ENCODE results near the gene HNRNPUL2.
"Not testable (repeated sequence)": the region's sequence is repeated elsewhere in the genome, so short reads cannot be mapped to it uniquely, and the experiment has no call there.

Gene HNRNPUL2

DNA sequence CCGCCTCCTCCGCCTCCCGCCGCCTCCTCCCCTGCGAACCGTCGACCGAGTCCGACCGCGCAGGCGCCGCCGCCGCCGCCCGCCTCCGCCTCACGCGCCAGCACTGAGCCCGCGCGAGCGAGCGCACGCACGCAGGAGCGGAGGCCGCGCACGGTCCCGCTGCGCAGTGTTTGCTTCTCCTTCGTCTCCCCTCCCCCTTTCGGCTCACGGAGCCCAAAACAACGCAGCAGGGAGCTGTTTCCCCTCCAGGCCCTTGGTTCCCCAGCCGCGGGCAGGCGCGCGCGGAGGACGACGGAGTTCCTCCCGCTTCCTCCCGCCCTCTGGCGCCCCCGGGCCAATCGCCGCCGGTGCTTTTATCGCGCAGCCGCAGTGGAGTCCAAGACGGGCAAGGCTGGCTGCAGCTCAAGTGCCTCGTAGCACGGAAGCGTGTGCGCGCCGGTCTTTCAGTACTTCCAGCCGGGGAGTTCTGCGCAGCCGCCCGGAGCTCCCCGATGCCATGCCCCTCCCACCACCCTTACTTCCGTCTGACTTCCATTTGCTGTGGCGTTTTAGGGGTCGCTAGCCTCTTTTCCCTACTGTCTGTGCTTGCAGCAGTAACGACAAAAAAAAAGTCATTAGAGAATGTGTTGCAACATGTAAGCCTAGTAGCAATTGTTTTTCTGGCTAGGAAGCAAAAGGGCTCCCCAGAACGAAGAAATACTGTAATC is at the start of gene HNRNPUL2:
Gene HNRNPUL2 (minus strand): TSS at position 293 of the 707 bp plus-strand sequence. CDS start 301 bp downstream, outside the sequence.
- Histone ChIP-seq H2AFZ (ENCODE audit: low read length, unreplicated experiment) (peak within 1 kb of the TSS; percentile 98), H3K27ac (ENCODE audit: low read depth, low read length) (peak within 1 kb of the TSS; percentile 90), H3K79me2 (ENCODE audit: control insufficient read depth, insufficient read depth, low read length, unreplicated experiment) (peaks cover 70% of the 10 kb centered on the region), H3K4me3 (ENCODE audit: low read depth, low read length) (peak within 1 kb of the TSS; percentile 99), H3K27me3 (ENCODE audit: insufficient read depth, low read length) (no peaks in the 10 kb centered on the region), H3K36me3 (ENCODE audit: insufficient read depth, low read length) (peaks cover 35% of the 10 kb centered on the region), H3K4me1 (ENCODE audit: control insufficient read depth, insufficient read depth, low read length, unreplicated experiment) (peaks cover 20% of the 10 kb centered on the region)

DNA sequence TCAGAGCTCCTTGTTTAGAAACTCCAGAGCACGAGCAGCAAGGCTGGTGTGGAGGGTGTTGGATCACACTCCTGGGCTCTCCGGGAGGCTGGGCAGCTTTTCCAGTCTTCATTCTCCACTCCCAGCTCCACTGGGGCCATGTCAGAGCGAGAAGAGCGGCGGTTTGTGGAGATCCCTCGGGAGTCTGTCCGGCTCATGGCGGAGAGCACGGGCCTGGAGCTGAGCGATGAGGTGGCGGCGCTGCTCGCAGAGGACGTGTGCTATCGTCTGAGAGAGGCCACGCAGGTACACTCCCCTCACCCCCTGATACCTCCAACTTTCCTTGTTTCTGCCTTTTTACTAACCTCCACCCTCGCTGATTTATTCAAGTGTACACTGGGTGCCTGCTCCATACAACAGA is 48.4 kb upstream of the HNRNPUL2 start:
- Histone ChIP-seq H3K27ac (ENCODE audit: low read depth, low read length) (no peak overlapping the region), H3K4me3 (ENCODE audit: low read depth, low read length) (no peak overlapping the region), H3K4me1 (ENCODE audit: control insufficient read depth, insufficient read depth, low read length, unreplicated experiment) (peaks cover under 1% of the 10 kb centered on the region), H2AFZ (ENCODE audit: low read length, unreplicated experiment) (no peak overlapping the region), H3K36me3 (ENCODE audit: insufficient read depth, low read length) (no peaks in the 10 kb centered on the region), H3K79me2 (ENCODE audit: control insufficient read depth, insufficient read depth, low read length, unreplicated experiment) (peaks cover 8% of the 10 kb centered on the region), H3K27me3 (ENCODE audit: insufficient read depth, low read length) (no peaks in the 10 kb centered on the region)

DNA sequence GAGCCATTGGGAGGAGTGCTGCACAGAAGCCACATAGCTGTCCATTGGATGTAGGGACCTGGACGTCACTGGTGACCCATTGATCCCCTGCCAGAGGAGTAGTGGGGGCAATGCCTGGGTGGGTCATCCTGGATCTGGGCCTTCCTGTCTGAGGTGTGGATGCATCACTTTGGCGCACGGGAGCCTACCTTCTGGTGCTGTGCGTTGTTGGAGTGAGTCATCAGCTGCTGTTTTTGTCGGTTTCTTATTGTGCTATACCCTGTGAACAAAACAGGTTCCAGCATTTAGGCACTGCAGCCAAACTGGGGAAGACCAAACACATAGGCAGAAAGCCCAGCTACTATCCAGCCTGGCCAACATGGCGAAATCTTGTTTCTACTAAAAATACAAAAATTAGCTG is 47.1 kb upstream of the HNRNPUL2 start:
- Histone ChIP-seq H3K79me2 (ENCODE audit: control insufficient read depth, insufficient read depth, low read length, unreplicated experiment) (peaks cover 8% of the 10 kb centered on the region), H3K36me3 (ENCODE audit: insufficient read depth, low read length) (no peaks in the 10 kb centered on the region), H3K27ac (ENCODE audit: low read depth, low read length) (no peak overlapping the region), H3K27me3 (ENCODE audit: insufficient read depth, low read length) (no peaks in the 10 kb centered on the region), H3K4me3 (ENCODE audit: low read depth, low read length) (no peak overlapping the region), H2AFZ (ENCODE audit: low read length, unreplicated experiment) (no peak overlapping the region), H3K4me1 (ENCODE audit: control insufficient read depth, insufficient read depth, low read length, unreplicated experiment) (peaks cover 5% of the 10 kb centered on the region)

DNA sequence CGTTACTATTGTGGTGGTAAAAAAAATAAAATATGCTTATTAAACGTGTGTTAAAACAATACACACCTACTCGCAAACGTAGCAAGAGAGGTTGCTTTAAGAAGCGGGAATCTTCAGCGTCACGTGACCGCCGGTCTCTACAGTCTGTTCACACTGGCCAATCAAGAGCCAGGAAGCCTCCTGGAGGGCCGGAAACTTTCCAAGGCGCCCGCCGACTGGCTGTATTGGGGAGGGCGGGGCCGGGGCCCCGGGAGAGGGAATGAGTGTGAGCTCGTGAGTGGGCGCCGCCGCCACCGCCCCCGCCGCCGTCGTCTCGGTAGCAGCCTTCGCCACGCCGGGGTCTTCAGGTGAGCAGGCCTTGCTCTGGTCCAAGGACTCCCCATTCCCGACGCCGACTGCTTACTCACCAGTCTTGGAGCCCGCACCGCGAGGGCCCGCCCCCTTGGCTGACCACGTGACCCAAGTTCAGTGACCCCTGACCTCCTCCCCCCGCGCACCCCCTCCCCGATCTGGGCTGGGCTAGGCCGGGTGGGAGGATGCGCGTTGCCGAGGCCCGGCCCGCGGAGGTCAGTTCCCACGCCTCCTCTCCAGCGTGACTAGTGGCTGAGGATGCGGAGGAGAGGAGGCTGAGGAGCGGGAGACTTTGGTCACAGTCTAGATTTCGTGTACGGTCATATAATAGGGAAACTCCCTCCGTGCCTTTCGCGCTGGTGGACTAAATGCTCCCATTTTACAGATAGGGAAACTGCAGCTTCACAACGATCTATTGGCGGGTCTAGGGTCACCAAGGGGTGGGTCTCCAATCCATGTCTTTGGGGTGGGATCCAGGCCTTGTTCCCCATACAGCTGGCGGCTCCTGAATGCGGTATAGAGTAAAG is 44.1 kb upstream of the HNRNPUL2 start, which contains the start of gene TAF6L:
Gene TAF6L (plus strand): TSS at position 253 of the 878 bp plus-strand sequence. CDS start 4,388 bp downstream, outside the sequence.
- peak within 1 kb of the TSS; percentile 54 for H2AFZ ChIP-seq (ENCODE audit: low read length, unreplicated experiment)
- peak within 1 kb of the TSS; percentile 79 for H3K4me3 ChIP-seq (ENCODE audit: low read depth, low read length)
- peaks cover 5% of the 10 kb centered on the region for H3K4me1 ChIP-seq (ENCODE audit: control insufficient read depth, insufficient read depth, low read length, unreplicated experiment)

DNA sequence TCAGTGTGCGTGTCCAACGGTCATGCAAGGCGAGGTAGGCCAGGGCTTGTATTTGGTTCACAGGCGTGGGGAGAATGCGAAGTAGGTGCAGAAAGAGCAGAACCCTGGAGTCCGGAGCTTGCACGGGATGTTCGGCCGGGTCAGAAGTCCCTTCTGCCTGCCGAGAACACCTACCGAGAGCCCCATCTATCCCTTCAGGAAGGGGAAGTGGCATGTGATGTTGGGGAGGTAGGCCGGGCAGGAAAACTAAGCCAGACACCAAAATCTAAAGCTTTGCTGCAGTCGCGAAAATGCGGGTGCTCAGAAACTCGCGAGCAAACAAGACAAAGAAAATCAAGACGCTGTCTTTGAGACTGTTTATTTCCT is 43.5 kb upstream of the HNRNPUL2 start:
- no peaks in the 10 kb centered on the region for H3K27me3 ChIP-seq (ENCODE audit: insufficient read depth, low read length)
- peaks cover 7% of the 10 kb centered on the region; the same call in 1 of the 2 replicates for H3K36me3 ChIP-seq (ENCODE audit: insufficient read depth, low read length)
- peak overlapping the region; percentile 83 for H3K27ac ChIP-seq (ENCODE audit: low read depth, low read length)
- peaks cover 8% of the 10 kb centered on the region for H3K79me2 ChIP-seq (ENCODE audit: control insufficient read depth, insufficient read depth, low read length, unreplicated experiment)
- peak overlapping the region; percentile 79 for H3K4me3 ChIP-seq (ENCODE audit: low read depth, low read length)
- H3K4me1 ChIP-seq (ENCODE audit: control insufficient read depth, insufficient read depth, low read length, unreplicated experiment): peaks cover 5% of the 10 kb centered on the region
- peak overlapping the region; percentile 46 for H2AFZ ChIP-seq (ENCODE audit: low read length, unreplicated experiment)

More for the DNA sequence above, 44.1 kb upstream of the HNRNPUL2 start, which contains the start of gene TAF6L:
- no peaks in the 10 kb centered on the region for H3K27me3 ChIP-seq (ENCODE audit: insufficient read depth, low read length)
- peaks cover 6% of the 10 kb centered on the region; the same call in 1 of the 2 replicates for H3K36me3 ChIP-seq (ENCODE audit: insufficient read depth, low read length)
- H3K27ac ChIP-seq (ENCODE audit: low read depth, low read length): peak within 1 kb of the TSS; percentile 83
- H3K79me2 ChIP-seq (ENCODE audit: control insufficient read depth, insufficient read depth, low read length, unreplicated experiment): peaks cover 8% of the 10 kb centered on the region

DNA sequence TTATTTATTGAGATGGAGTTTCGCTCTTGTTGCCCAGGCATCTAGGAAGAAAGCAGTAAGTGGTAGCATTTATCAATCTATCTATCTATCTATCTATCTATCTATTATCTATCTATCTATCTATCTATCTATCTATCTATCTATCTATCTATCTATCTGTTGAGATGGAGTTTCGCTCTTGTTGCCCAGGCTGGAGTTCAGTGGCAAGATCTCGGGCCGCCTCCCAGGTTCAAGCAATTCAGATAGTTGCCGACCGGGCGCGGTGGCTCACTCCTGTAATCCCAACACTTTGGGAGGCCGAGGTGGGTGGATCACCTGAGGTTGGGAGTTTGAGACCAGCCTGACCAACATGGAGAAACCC is 33.6 kb upstream of the HNRNPUL2 start:
- H3K4me1 ChIP-seq (ENCODE audit: control insufficient read depth, insufficient read depth, low read length, unreplicated experiment); H3K27me3 ChIP-seq (ENCODE audit: insufficient read depth, low read length); H3K36me3 ChIP-seq (ENCODE audit: insufficient read depth, low read length); H2AFZ ChIP-seq (ENCODE audit: low read length, unreplicated experiment); H3K27ac ChIP-seq (ENCODE audit: low read depth, low read length): not testable (repeated sequence)
- Histone ChIP-seq H3K4me3 (ENCODE audit: low read depth, low read length) (peak overlapping the region; percentile 86), H3K79me2 (ENCODE audit: control insufficient read depth, insufficient read depth, low read length, unreplicated experiment) (peaks cover 12% of the 10 kb centered on the region)

DNA sequence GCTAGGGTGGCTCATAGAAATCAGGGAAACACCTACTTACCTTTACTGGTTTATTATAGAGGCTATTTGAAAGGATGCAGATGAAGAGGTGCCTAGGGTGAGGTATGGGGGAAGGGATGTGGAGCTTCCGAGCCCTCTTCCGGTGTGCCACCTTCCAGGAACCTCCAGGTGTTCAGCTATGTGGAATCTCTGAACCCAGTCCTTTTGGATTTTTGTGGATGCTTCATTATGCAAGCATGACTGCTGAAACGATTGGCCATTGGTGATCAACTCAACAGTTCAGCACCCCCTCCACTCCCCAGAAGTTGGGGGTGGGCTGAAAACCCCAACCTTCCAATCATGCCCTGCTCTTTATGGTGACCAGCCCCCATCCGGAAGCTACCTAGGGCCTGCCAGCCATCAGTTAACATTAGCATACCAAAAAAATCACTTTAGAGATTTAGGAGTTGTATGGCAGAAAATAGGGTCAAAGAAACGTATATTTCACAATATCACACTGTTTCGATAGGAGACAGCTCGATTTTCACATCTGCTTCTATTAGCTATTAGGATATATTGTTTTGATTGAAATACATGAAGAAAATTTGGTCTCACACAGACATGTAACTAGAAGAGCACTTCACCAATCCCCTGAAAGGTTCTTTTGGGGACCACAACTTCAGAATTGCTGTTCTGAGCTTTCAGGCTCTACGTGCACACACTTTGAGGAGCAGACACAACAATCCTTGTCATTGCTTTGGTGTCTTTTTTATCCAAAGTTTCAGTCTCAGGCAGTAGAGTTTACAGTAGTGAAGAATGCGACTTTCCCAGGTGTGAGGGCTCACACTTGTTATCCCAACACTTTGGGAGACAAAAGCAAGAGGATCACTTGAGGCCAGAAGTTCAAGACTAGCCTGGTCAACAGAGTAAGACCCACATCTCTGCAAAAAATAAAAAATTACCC is 30.9 kb upstream of the HNRNPUL2 start:
- peaks cover 12% of the 10 kb centered on the region for H3K79me2 ChIP-seq (ENCODE audit: control insufficient read depth, insufficient read depth, low read length, unreplicated experiment)
- H3K27me3 ChIP-seq (ENCODE audit: insufficient read depth, low read length): no peaks in the 10 kb centered on the region
- H3K4me3 ChIP-seq (ENCODE audit: low read depth, low read length): no peak overlapping the region
- no peak overlapping the region for H2AFZ ChIP-seq (ENCODE audit: low read length, unreplicated experiment)
- H3K4me1 ChIP-seq (ENCODE audit: control insufficient read depth, insufficient read depth, low read length, unreplicated experiment): peaks cover 8% of the 10 kb centered on the region
- H3K36me3 ChIP-seq (ENCODE audit: insufficient read depth, low read length): peaks cover 4% of the 10 kb centered on the region; the same call in 1 of the 2 replicates
- H3K27ac ChIP-seq (ENCODE audit: low read depth, low read length): no peak overlapping the region

DNA sequence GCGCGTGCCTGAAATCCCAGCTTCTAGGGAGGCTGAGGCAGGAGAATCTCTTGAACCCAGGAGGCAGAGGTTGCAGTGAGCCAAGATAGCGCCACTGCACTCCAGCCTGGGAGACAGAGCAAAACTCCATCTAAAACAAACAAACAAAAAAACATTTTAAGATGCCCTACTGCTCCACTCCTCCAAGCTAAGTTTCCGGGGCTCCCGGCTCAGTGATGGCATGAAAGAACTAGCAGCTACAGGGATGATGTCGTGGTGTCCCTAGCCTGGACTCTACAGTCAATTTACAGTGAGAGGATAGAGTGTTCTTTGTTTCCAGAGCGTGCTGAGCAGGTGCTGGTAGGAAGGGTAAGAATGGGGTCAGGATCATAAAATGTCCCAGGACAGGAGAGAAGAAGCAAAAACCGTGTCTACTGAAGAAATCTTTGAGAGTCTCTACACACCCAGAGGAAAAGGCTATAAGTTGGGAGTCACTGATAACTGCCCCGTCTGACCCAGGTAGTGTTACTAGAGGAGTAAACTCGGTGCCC is 27.9 kb upstream of the HNRNPUL2 start:
- Histone ChIP-seq H3K4me1 (ENCODE audit: control insufficient read depth, insufficient read depth, low read length, unreplicated experiment) (no peaks in the 10 kb centered on the region), H3K27ac (ENCODE audit: low read depth, low read length) (no peak overlapping the region), H3K36me3 (ENCODE audit: insufficient read depth, low read length) (peaks cover 7% of the 10 kb centered on the region), H2AFZ (ENCODE audit: low read length, unreplicated experiment) (no peak overlapping the region), H3K79me2 (ENCODE audit: control insufficient read depth, insufficient read depth, low read length, unreplicated experiment) (peaks cover 4% of the 10 kb centered on the region), H3K27me3 (ENCODE audit: insufficient read depth, low read length) (no peaks in the 10 kb centered on the region), H3K4me3 (ENCODE audit: low read depth, low read length) (no peak overlapping the region)

DNA sequence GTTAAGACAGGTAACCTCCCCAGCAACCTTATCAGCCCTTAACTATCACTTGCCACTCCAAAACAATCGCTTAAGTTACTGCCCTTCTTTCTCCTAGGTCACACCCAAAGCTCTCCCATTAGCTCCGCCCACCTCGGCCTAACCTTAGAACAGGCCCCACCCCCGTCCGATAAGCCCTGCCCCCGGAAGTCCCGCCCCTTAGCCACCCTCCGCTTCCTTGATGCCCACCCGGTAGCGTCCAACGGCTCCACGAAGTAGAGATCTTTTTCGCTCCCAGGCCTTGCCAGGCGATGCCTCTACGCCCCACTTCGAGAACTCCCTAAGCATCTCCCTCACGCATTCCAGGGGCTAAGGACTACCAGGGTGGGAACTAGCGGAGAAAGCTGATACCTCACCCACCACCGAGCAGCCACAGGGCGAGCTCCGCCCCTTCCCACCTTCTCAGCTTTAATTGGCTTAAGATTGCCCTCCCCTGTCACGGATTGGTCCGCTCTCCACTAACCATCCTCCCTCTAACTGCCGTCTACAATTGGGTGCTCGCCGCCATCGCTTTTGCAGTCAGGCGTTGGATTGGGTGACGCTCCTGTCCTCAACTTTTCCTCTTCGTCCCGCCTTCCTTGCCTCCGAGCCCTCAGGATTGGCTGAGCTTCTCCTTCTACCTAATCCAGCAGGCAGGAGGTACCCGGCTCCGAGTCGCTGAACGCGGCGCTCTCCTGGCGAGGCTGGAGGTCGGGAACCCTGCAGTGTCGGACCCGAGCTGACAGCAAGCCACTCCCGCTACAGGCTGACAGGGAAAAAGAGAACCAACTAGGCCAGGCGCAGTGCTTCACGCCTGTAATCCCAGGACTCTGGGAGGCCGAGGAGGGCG is 26.7 kb upstream of the HNRNPUL2 start, which contains the start of gene ZBTB3:
Gene ZBTB3 (minus strand): TSS at position 425 of the 868 bp plus-strand sequence. CDS start 496 bp downstream, outside the sequence.
- Histone ChIP-seq H3K4me1 (ENCODE audit: control insufficient read depth, insufficient read depth, low read length, unreplicated experiment) (no peaks in the 10 kb centered on the region), H3K4me3 (ENCODE audit: low read depth, low read length) (peak within 1 kb of the TSS; percentile 91), H3K36me3 (ENCODE audit: insufficient read depth, low read length) (peaks cover 7% of the 10 kb centered on the region), H2AFZ (ENCODE audit: low read length, unreplicated experiment) (peak within 1 kb of the TSS; percentile 96), H3K27ac (ENCODE audit: low read depth, low read length) (peak within 1 kb of the TSS; percentile 79), H3K27me3 (ENCODE audit: insufficient read depth, low read length) (no peaks in the 10 kb centered on the region), H3K79me2 (ENCODE audit: control insufficient read depth, insufficient read depth, low read length, unreplicated experiment) (peaks cover 4% of the 10 kb centered on the region)
